HAP-1 (cell line): Measurements from ENCODE around the gene EEF1AKMT4.
A peak's percentile ranks its signal among the peaks of the same experiment; 100 is the strongest.

Experiments
- DNase-seq, 2 experiments: peaks; one replicate each; pipeline ENCODE4 v3.0.0-alpha.2; 2016 to 2020; ENCODE audit warnings: low spot score in 2 of 2
- H3K27me3 ChIP-seq: fragments of 250-450 bp; sonication (Bioruptor Pico); 2 replicates; pipeline ENCODE4 v1.5.1; 2020; ENCODE audit warnings: low read depth, mild to moderate bottlenecking, moderate library complexity
- H3K36me3 ChIP-seq: fragments of 250-450 bp; sonication (Bioruptor Pico); replicated peaks from 2 replicates; pipeline ENCODE4 v1.5.1; 2020; ENCODE audit warnings: mild to moderate bottlenecking
- H3K4me1 ChIP-seq: fragments of 250-450 bp; sonication (Bioruptor Pico); 2 replicates; pipeline ENCODE4 v1.5.1; 2020; ENCODE audit warnings: mild to moderate bottlenecking
- H3K4me3 ChIP-seq: fragments of 250-450 bp; sonication (Bioruptor Pico); 2 replicates; pipeline ENCODE4 v1.5.1; 2020; ENCODE audit warnings: mild to moderate bottlenecking, moderate library complexity
- H3K9me3 ChIP-seq: fragments of 250-450 bp; sonication (Bioruptor Pico); 2 replicates; pipeline ENCODE4 v1.5.1; 2020; ENCODE audit warnings: mild to moderate bottlenecking, moderate library complexity
- in situ Hi-C: fragments of 300-500 bp; cut with MboI; formaldehyde crosslinking; loops from 3 replicates; pipeline ENCODE4 v1.14.3; 2020; ENCODE audit warnings: low sequenced_read_pairs, inconsistent platforms, mixed read lengths

EEF1AKMT4 gene

DNA sequence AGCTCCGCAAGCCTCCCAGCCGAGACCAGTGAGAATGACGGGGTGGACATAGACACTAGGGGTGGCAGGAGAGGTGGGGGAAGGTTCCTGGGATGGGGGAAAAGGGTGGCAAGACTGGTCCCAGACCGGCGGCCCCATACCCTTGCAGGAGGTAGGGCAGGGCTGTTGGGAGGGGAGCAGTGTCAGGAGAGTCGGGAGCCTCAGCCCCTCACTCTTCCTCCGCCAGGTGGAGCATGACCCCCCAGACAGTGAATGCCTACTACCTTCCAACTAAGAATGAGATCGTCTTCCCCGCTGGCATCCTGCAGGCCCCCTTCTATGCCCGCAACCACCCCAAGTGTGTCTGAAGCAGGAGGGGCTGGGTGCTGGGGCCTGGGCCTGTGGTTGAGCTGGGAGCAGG, 40.9 kb downstream of the EEF1AKMT4 start:
- no peak for DNase-seq
- no peaks in the 10 kb centered on the region for H3K9me3 ChIP-seq
- H3K36me3 ChIP-seq, result no peaks in the 10 kb centered on the region
- H3K27me3 ChIP-seq, result no peaks in the 10 kb centered on the region; the same call in 1 of the 2 replicates
- H3K4me3 ChIP-seq, result no peak overlapping the region
- in situ Hi-C loops, result no loop called here
- no peaks in the 10 kb centered on the region for H3K4me1 ChIP-seq

DNA sequence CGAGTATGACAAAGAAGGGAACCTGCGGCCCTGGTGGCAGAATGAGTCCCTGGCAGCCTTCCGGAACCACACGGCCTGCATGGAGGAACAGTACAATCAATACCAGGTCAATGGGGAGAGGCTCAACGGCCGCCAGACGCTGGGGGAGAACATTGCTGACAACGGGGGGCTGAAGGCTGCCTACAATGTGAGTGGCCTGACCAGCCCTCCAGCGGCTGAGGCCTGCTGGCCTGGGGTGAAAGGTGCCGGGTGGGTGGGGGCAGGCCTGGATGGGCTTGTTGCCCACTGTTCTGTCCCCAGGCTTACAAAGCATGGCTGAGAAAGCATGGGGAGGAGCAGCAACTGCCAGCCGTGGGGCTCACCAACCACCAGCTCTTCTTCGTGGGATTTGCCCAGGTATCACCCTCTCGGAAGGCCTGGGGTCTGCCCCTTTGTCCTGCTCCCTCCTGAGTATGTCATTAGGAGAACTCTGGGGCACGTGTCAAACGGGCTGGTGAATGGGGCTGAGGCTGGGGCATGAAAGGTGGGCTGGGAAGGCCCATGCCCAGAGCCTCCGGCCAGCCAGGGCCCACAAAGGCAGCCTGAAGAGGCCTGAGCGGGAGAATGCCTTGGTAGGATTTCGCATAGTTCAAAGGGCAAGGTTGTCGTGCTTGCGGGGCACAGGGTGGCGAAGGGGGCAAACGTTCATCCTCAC, 41.7 kb downstream of the EEF1AKMT4 start:
- Histone ChIP-seq H3K27me3 (no peaks in the 10 kb centered on the region; the same call in 1 of the 2 replicates), H3K4me1 (no peaks in the 10 kb centered on the region), H3K36me3 (no peaks in the 10 kb centered on the region), H3K4me3 (no peak overlapping the region), H3K9me3 (no peaks in the 10 kb centered on the region)
- in situ Hi-C loops, result no loop called here
- DNase-seq, result no peak

DNA sequence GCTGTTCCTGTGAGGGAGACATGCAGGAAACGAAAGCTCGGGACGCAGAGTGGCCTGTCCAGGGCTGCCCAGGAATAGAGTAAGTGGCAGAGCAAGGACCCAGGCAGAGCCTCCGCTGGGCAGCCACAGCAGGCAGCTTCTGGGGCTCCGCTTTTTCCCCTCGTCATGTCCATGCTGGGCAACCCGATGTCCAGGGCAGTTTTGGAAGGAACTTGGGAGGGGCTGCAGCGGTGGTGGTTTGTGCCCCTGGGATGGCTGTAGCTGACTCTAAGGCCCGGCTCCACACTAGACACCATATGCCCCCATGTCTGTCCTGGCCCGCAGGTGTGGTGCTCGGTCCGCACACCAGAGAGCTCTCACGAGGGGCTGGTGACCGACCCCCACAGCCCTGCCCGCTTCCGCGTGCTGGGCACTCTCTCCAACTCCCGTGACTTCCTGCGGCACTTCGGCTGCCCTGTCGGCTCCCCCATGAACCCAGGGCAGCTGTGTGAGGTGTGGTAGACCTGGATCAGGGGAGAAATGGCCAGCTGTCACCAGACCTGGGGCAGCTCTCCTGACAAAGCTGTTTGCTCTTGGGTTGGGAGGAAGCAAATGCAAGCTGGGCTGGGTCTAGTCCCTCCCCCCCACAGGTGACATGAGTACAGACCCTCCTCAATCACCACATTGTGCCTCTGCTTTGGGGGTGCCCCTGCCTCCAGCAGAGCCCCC, 42.4 kb downstream of the EEF1AKMT4 start:
- Histone ChIP-seq H3K4me1 (no peaks in the 10 kb centered on the region), H3K9me3 (no peaks in the 10 kb centered on the region), H3K4me3 (no peak overlapping the region), H3K36me3 (no peaks in the 10 kb centered on the region), H3K27me3 (no peaks in the 10 kb centered on the region; the same call in 1 of the 2 replicates)
- in situ Hi-C loops, result no loop called here
- no peak for DNase-seq

DNA sequence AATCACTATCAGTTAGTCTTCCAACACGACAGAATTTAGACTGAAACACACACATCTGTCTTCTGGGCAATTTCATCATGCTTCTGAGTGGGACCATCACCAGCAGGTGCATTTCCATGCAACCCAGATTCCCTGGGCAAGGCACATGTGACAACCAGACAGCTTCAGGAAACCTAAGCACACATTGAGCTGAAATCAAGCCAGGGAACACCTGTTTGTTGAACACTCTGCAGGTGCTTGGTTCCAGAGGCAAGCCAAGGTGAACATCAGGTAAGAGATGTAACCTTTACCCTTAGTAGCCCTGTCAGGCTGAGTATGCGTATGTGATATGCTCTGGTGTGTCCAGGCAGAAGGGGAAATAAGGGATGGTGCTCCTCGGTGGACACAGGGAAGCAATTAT, 46.3 kb downstream of the EEF1AKMT4 start:
- in situ Hi-C loops, result no loop called here
- DNase-seq, result no peak
- Histone ChIP-seq H3K27me3 (no peaks in the 10 kb centered on the region), H3K36me3 (peaks cover 7% of the 10 kb centered on the region), H3K4me3 (no peak overlapping the region), H3K9me3 (no peaks in the 10 kb centered on the region), H3K4me1 (peaks cover 3% of the 10 kb centered on the region; the same call in 1 of the 2 replicates)

DNA sequence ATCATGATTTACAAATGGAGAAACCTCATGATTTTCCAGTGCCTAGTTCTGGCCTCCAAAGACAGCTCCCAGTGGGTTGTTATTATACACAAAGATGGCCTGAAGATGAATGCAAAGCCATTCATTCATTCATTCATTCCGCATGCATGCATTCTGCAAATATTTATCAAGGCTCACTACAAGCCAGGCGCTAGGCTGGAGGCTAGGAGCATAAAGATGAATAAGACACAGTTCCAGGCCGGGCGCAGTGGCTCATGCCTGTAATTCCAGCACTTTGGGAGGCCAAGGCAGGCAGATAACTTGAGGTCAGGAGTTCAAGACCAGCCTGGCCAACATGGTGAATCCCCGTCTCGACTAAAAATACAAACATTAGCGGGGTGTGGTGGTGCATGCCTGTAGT, 47.1 kb downstream of the EEF1AKMT4 start:
- Histone ChIP-seq H3K36me3 (peaks cover 16% of the 10 kb centered on the region), H3K27me3 (no peaks in the 10 kb centered on the region), H3K4me3 (no peak overlapping the region), H3K4me1 (peaks cover 3% of the 10 kb centered on the region; the same call in 1 of the 2 replicates), H3K9me3 (no peaks in the 10 kb centered on the region)
- in situ Hi-C loops, result no loop called here
- DNase-seq, result no peak

DNA sequence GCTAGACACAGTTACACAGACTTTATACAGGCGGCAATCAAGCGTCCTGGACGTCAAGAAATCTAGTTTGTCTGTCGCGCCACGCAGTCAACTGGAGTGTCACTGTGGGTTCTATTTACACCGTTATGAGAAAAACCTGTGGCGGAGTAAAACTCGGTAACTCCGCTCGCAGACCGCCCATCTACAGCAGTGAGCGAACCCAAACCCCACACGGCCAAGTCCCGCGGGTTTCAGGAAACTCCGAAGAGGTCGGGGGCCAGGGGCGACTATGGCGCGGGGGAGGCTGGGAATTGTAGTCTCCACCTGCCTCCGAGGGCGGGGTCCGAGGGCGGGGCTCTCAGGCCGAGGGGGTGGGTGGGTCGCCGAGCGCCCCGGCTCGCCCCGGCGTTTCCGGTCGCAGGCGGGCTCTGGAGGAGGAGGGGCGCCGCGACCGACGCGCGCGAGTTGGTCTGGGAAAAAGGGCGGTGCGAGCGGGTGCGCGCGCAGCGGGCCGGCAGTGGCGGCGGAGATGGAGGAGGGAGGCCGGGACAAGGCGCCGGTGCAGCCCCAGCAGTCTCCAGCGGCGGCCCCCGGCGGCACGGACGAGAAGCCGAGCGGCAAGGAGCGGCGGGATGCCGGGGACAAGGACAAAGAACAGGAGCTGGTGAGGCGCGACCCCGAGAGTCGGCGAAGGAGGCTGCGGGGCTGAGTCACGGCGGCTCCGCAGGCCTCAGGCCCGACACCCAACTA, 49.5 kb downstream of the EEF1AKMT4 start, which contains the start of gene PSMD2:
Gene PSMD2 (plus strand): TSS at position 483 of the 729 bp plus-strand sequence. CDS start 26 bp downstream, at position 509.
- Histone ChIP-seq H3K27me3 (no peaks in the 10 kb centered on the region), H3K4me3 (peak within 1 kb of the TSS; percentile 94), H3K9me3 (no peaks in the 10 kb centered on the region), H3K36me3 (peaks cover 39% of the 10 kb centered on the region), H3K4me1 (peaks cover 3% of the 10 kb centered on the region; the same call in 1 of the 2 replicates)
- peak; percentile 91 to 99 for DNase-seq
- in situ Hi-C loops, result no loop called here

DNA sequence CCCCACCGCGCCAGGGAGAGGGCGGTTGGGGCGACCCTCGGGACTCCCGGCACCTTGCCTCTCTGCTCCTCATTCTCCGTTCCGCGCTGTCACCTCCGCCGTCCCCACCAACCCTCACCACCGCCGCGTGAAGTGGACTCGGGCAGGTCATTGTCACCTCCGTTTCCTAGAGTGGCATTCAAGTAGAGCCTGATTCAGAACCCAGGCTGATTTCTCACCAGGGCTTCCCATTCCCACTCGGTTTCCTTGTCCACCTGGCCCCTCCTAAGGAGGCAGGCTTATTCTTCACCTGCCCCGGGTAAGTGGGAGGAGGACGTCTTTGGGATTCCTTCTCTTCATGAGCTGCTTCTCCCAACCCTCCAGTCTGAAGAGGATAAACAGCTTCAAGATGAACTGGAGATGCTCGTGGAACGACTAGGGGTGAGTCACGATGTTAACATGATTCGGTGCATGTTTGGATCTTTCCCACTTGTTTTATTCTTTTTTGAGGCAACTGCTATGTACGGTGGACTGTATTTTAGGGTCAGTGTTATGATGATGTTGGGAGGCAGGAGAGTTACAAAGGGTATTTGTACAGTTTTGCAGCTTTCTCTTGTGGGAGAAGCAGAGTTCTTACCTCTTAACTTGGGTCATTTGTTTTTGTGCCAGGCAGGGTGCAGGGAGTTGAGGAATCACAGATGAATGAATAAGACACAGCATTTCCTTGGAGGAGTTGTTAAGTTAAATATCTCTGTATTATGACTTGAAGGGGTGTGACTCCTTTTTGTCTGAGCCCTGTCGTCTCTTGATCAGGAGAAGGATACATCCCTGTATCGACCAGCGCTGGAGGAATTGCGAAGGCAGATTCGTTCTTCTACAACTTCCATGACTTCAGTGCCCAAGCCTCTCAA, 50.3 kb downstream of the EEF1AKMT4 start:
- Histone ChIP-seq H3K27me3 (no peaks in the 10 kb centered on the region), H3K36me3 (peaks cover 47% of the 10 kb centered on the region), H3K4me1 (peaks cover 3% of the 10 kb centered on the region; the same call in 1 of the 2 replicates), H3K4me3 (peak overlapping the region; percentile 94), H3K9me3 (no peaks in the 10 kb centered on the region)
- in situ Hi-C loops, result no loop called here
- DNase-seq, result no peak

DNA sequence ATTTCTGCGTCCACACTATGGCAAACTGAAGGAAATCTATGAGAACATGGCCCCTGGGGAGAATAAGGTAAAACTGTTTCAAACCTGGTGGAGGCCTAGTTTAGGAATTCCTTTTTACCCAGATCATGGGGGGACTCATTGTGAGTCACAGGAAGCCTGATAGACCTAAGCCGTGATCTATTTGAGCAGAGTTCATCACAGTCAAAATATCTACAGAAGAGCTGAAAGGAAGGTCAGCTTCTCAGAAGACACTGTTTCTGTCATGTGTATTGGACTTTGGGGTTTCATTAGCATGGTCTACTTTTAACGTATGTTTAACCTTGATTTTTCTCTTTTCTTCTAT, 50.9 kb downstream of the EEF1AKMT4 start:
- Histone ChIP-seq H3K4me3 (peak overlapping the region; percentile 94; the same call in 1 of the 2 replicates), H3K27me3 (no peaks in the 10 kb centered on the region), H3K4me1 (peaks cover 3% of the 10 kb centered on the region; the same call in 1 of the 2 replicates), H3K36me3 (peaks cover 53% of the 10 kb centered on the region), H3K9me3 (no peaks in the 10 kb centered on the region)
- DNase-seq, result no peak
- in situ Hi-C loops, result no loop called here

DNA sequence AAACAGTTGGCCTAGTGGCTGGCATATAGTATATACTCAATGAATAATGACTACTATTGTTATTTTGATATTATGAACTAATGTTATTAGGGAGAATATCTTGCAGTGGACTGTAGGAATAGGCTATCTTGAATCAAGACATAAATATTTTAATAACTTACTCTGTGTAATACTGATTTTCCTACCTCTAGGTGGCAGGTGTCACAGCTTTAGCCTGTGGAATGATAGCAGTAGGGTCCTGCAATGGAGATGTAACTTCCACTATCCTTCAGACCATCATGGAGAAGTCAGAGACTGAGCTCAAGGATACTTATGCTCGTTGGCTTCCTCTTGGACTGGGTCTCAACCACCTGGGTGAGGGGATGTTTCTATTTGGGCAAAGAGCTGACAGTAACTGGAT, 56.1 kb downstream of the EEF1AKMT4 start:
- in situ Hi-C loops, result no loop called here
- no peaks in the 10 kb centered on the region for H3K4me1 ChIP-seq
- H3K36me3 ChIP-seq, result peaks cover 86% of the 10 kb centered on the region
- DNase-seq, result no peak
- H3K9me3 ChIP-seq, result no peaks in the 10 kb centered on the region
- H3K4me3 ChIP-seq, result no peak overlapping the region
- H3K27me3 ChIP-seq, result no peaks in the 10 kb centered on the region

DNA sequence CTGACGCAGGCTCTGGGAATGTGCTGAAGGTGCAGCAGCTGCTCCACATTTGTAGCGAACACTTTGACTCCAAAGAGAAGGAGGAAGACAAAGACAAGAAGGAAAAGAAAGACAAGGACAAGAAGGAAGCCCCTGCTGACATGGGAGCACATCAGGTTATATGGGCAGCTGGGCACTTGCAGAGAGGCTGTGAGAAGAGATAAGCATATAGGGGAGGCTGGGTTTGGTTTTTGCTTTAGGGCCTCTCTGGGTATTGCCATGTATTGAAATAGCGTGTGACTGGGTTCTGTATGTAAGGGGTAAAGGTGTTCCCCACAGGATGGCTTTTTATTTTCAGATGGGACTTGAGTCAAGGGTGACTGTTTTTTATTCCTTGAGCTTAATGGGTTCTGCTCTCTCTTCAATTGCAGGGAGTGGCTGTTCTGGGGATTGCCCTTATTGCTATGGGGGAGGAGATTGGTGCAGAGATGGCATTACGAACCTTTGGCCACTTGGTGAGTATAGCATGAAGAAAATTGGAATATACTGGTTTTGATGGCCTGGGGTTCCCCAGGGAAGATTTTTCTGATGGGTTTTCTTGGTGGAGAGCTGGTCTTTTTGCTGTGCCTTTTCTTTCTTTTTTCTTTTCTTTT, 57.0 kb downstream of the EEF1AKMT4 start:
- peaks cover 77% of the 10 kb centered on the region for H3K36me3 ChIP-seq
- H3K4me1 ChIP-seq, result no peaks in the 10 kb centered on the region
- H3K9me3 ChIP-seq, result no peaks in the 10 kb centered on the region
- H3K4me3 ChIP-seq, result no peak overlapping the region
- H3K27me3 ChIP-seq, result no peaks in the 10 kb centered on the region
- in situ Hi-C loops, result no loop called here
- no peak for DNase-seq

DNA sequence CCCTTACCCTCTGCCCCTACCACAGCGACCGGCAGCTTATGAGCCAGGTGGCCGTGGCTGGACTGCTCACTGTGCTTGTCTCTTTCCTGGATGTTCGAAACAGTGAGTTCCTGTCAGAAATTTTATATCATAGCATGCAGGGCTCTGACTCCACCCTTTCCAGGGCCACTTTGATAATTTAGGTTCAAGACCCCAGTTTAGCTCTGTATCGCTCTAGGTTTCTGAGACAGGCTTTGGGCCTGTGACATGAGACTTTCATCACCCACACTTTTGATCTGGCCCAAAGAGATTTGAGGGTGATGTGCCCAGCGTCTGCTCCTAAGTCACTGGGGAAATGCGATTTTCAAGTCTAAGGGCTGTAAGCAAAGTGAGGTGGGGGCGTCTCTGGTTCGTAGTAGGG, 58.4 kb downstream of the EEF1AKMT4 start:
- DNase-seq, result no peak
- H3K36me3 ChIP-seq, result peaks cover 63% of the 10 kb centered on the region

More for the DNA sequence above, 58.4 kb downstream of the EEF1AKMT4 start:
- no peaks in the 10 kb centered on the region for H3K27me3 ChIP-seq
- in situ Hi-C loops, result no loop called here
- H3K4me3 ChIP-seq, result no peak overlapping the region
- H3K9me3 ChIP-seq, result no peaks in the 10 kb centered on the region
- no peaks in the 10 kb centered on the region for H3K4me1 ChIP-seq
